Epithelial cell of esophagus (primary cell): ENCODE results near the gene RFX3.

Experiments
- DNase-seq: peaks from one replicate; pipeline ENCODE4 v3.0.0; 2010; ENCODE audit warnings: low read depth
- H3K4me3 ChIP-seq: 2 replicates; pipeline ENCODE4 v1.5.1; 2011; ENCODE audit warnings: mild to moderate bottlenecking, low read length, control low read depth
- TF ChIP-seq, protein P1 (sequence below): IDR thresholded peaks from 2 replicates; pipeline ENCODE4 v1.5.1; 2011; ENCODE audit warnings: low read depth, mild to moderate bottlenecking, low read length, control low read depth, inconsistent platforms; ENCODE audit not compliant: insufficient read depth; ENCODE audit errors: missing control alignments

RFX3 gene

DNA sequence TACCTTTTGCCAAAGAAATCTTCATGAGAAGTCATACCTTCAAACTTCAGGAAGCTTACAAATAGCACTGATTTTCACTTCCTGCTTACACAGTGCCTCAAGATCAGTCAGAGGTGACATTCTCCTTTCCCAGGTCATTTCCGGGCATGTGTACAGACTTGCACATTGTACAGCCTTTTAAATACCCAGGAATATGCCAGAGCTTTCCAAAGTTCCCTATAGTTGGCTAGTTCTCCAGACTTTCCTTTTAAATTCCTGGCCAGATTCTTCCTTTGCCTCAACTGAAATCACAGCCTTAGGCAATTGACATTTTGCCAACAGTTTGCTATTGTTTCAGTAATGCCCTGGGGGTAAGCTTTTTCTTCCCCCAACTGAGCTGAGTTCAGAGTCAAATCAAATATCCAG is 47.2 kb downstream of the RFX3 start:
- H3K4me3 ChIP-seq = no peak overlapping the region
- TF ChIP-seq, protein P1, sequence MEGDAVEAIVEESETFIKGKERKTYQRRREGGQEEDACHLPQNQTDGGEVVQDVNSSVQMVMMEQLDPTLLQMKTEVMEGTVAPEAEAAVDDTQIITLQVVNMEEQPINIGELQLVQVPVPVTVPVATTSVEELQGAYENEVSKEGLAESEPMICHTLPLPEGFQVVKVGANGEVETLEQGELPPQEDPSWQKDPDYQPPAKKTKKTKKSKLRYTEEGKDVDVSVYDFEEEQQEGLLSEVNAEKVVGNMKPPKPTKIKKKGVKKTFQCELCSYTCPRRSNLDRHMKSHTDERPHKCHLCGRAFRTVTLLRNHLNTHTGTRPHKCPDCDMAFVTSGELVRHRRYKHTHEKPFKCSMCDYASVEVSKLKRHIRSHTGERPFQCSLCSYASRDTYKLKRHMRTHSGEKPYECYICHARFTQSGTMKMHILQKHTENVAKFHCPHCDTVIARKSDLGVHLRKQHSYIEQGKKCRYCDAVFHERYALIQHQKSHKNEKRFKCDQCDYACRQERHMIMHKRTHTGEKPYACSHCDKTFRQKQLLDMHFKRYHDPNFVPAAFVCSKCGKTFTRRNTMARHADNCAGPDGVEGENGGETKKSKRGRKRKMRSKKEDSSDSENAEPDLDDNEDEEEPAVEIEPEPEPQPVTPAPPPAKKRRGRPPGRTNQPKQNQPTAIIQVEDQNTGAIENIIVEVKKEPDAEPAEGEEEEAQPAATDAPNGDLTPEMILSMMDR = no peak
- peak; percentile 96 for DNase-seq

DNA sequence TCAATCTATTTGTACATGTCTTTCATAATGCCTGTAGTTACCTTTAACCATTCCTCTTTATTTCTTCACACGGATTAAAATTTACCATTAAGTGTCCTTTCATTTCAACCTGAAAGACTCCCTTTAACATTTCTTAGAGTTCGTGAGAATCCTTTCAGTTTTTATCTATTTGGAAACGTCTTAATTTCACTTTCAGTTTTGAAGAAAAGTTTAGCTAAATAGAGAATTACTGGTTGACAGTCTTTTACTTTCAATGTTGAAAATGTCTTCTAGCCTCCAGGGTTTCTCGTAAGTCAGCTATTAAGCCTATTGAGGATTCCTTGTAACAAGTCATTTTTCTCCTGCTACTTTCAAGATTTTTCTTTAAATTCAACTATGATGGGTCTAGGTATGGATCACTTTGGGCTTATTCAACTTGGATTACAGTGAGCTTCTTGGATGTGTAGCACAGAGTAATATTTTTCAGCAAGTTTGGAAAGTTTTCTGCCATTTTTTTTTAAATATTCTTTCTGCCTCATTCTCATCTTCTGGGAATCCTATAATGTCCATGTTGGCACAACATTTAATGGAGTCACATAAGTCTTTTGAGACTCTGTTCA is 48.5 kb downstream of the RFX3 start:
- H3K4me3 ChIP-seq = no peak overlapping the region
- no peak for DNase-seq

DNA sequence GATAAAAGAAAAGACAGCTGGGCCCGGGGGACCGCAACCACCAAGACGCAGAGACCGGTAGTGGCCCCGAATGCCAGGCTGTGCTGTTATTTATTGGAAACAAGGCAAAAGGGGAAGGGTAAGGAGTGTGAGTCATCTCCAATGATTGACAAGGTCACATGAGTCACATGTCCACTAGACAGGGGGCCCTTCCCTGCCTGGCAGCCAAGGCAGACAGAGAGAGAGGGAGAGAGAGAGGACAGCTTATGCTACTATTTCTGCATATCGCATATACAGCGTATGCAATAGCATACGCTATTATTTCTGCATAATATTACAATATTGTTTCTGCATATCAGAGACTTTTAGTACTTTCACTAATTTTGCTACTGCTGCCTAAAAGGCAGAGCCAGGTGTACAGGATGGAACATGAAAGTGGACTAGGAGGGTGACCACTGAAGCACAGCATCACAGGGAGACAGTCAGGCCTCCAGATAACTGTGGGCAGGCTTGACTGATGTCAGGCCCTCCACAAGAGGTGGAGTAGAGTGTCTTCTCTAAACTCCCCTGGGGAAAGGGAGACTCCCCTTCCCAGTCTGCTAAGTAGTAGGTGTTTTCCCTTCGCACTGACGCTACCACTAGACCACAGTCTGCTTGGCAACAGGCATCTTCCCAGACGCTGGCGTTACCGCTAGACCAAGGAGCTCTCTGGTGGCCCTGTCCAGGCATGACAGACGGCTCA is 50.3 kb downstream of the RFX3 start:
- TF ChIP-seq, protein P1 = no peak
- no peak for DNase-seq
- no peak overlapping the region for H3K4me3 ChIP-seq

More for the DNA sequence above, 48.5 kb downstream of the RFX3 start:
- TF ChIP-seq, protein P1 = no peak

DNA sequence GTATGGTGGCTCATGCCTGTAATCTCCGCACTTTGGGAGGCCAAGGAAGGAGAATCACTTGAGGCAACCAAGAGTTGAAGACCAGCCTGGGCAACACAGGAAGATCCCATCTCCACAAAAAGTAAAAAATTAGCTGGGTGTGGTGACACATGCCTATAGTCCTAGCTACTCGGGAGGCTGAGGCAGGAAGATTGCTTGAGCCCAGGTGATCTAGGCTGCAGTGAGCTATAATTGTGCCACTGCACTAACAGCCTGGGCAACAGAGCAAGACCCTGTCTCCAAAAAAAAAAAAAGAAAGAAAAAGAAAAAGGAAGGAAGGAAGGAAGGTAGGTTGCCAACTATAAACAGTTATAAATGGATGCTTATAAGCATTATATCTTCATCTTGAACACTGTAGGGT is 51.0 kb downstream of the RFX3 start:
- TF ChIP-seq, protein P1 = no peak
- H3K4me3 ChIP-seq = no peak overlapping the region
- no peak for DNase-seq

DNA sequence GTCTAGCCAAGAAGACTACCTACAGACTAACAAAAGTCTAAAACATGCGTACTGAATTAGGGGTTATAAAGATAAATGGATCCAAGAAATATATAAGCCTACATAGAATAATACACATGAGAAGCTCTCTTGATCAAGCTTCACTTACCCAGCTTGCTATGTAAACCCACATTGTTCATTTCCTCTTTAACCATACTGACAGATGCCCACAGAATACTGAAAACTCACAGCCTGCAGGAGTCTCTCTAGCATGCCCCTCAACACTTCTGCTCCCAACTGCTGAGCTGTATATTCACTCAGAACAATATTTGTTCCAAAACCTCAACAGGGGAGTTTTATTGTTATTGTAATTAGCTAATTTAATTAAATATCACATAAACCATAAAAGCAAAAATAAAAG is 52.4 kb downstream of the RFX3 start:
- TF ChIP-seq, protein P1 = no peak

DNA sequence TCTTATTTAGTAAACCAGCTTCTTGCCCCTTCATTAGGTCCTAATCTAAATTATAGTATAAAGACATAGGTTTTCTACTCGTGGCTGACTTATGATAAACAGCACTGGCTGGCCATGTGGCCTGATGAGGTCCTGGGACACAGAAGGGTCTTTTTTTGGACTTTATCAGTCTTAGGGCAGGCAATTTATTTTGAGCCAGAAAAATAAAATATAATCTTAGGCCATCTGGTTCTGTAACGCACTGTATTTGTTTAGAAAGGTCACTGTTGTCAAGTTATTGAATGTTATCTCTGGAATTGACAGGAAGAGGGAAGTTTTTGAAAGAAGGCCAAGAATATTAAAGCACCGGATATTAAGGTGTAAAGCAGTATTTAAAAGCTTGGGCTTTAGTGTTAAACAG is 53.9 kb downstream of the RFX3 start:
- TF ChIP-seq, protein P1 = no peak
- no peak for DNase-seq
- H3K4me3 ChIP-seq = no peak overlapping the region

More for the DNA sequence above, 52.4 kb downstream of the RFX3 start:
- H3K4me3 ChIP-seq = no peak overlapping the region
- DNase-seq = no peak
